ENCODE data around the gene AUTS2. TPM values are rescaled to one million over a fixed set of nuclear protein-coding genes. Genes with fewer than 3 reads are reported as not detected.

AUTS2 gene
- total RNA-seq, 5 donors from 2014 or later (not counting 1 experiment from before 2014, with no cell fraction given), result 10.6 to 66.2 (median 37.6) TPM

DNA sequence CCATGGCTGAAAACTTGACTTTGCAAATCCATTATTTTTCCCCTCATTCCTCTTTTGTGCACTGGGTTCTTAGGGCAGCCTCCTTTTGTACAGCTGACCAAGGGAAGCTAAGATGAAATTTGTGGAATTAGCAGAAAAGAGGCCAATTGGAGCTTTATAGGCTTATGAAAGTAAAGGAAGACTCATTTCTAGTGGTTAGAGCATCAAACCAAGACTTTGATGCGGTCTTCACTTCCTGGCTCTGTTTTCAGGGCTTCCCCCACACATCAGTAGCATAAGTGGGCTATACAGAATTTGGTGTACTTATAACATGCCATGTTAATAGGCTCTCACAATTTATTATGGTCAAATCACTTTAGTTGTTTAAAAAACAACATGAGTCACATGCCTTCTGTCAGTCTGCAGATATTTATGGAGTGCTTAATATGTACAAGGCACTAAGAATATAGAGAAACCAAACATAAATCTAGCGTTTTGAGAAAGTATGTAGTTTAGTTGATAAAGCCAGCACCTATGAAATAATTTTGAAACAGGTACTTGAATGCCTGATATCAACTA lies 5.7 kb downstream of the AUTS2 start:
- no peak overlapping the region for H3K27ac ChIP-seq (ENCODE audit: low read length)
- no peaks in the 10 kb centered on the region for H3K36me3 ChIP-seq (ENCODE audit: control insufficient read depth in 2 of 2, extremely low read depth in 1 of 2, insufficient read depth in 1 of 2, low read length in 1 of 2)
- ATAC-seq (replicated peaks in 1 of 4) (peak; percentile 52 to 97 (median 88)), DNase-seq (peak in 12 of 35 experiments; percentile 7 to 74 (median 23))
- peaks cover 7 to 15% (median 11%) of the 10 kb centered on the region in 3 donors for H3K4me1 Mint-ChIP-seq
- WGBS (ENCODE audit: insufficient coverage), result no CpG with 5 or more reads among the region's 2 CpGs
- H3K4me3 Mint-ChIP-seq, result no peak overlapping the region
- H3K36me3 Mint-ChIP-seq, result no peaks in the 10 kb centered on the region
- POLR2A ChIA-PET, result interaction anchor here in 1 of 2 donors (0.6 kb wide), 1 partner anchor 1111 kb away, joined by 3 read pairs; no protein-coding TSS in a partner anchor
- CTCF ChIA-PET, result no interaction called here
- peaks cover 2 to 21% of the 10 kb centered on the region in 2 experiments for H3K27me3 ChIP-seq (replicated peaks in 1 of 2; ENCODE audit: control insufficient read depth in 2 of 2, extremely low read depth in 1 of 2, insufficient read depth in 2 of 2, low read length in 1 of 2)
- H3K27me3 Mint-ChIP-seq, result peaks cover 18 to 24% of the 10 kb centered on the region in 2 donors
- H3K27ac Mint-ChIP-seq, result no peak overlapping the region
- H3K9me3 Mint-ChIP-seq, result no peaks in the 10 kb centered on the region
- H3K4me1 ChIP-seq (ENCODE audit: control insufficient read depth in 1 of 2, extremely low read depth in 1 of 2, insufficient read depth in 2 of 2, low read length in 2 of 2), result peaks cover 25 to 27% of the 10 kb centered on the region in 2 experiments
- no peak overlapping the region for H3K4me3 ChIP-seq (ENCODE audit: control insufficient read depth in 1 of 2, extremely low read depth in 1 of 2, low read length in 1 of 2)
- no peaks in the 10 kb centered on the region for H3K9me3 ChIP-seq

DNA sequence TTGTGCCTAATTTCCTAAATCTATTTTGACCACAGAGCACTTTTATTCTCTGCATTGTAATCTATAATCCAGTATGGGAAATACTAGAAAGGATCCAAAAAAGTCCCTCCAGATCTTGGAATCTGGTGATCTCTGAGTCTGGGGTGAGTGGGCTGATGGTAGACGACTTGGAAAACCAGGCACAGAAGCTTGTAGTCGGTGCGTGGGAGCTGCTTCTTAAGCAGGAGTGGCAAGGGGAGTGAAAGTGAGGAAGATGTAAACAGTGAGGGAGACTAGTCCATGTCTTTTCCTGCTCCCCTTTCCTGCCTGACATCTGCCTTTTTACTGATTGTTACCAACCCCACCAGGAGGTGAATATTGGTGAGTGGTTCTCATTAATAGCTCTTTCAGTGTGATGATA lies 6.8 kb downstream of the AUTS2 start:
- H3K9me3 ChIP-seq, result no peaks in the 10 kb centered on the region
- ChIA-PET POLR2A (no interaction called here), CTCF (interaction anchor here in 1 of 2 donors (0.6 kb wide), 1 partner anchor 579 kb away, joined by 3 read pairs; no protein-coding TSS in a partner anchor)
- H3K27me3 ChIP-seq (replicated peaks in 1 of 2; ENCODE audit: control insufficient read depth in 2 of 2, extremely low read depth in 1 of 2, insufficient read depth in 2 of 2, low read length in 1 of 2), result peaks cover 2 to 12% of the 10 kb centered on the region in 2 experiments
- ATAC-seq (replicated peaks in 1 of 4), result no peak
- no peak overlapping the region for H3K27ac ChIP-seq (ENCODE audit: low read length)
- Mint-ChIP-seq H3K9me3 (no peaks in the 10 kb centered on the region), H3K4me3 (no peak overlapping the region), H3K36me3 (no peaks in the 10 kb centered on the region), H3K4me1 (peaks cover 2 to 8% (median 5%) of the 10 kb centered on the region in 3 donors), H3K27me3 (peaks cover 13 to 25% of the 10 kb centered on the region in 2 donors), H3K27ac (no peak overlapping the region)
- DNase-seq, result no peak
- 86% methylated on average over 1 of the region's 3 CpGs for WGBS (ENCODE audit: insufficient coverage)
- H3K36me3 ChIP-seq (ENCODE audit: control insufficient read depth in 2 of 2, extremely low read depth in 1 of 2, insufficient read depth in 1 of 2, low read length in 1 of 2), result no peaks in the 10 kb centered on the region
- H3K4me1 ChIP-seq (ENCODE audit: control insufficient read depth in 1 of 2, extremely low read depth in 1 of 2, insufficient read depth in 2 of 2, low read length in 2 of 2), result peaks cover 14 to 23% of the 10 kb centered on the region in 2 experiments
- no peak overlapping the region for H3K4me3 ChIP-seq (ENCODE audit: control insufficient read depth in 1 of 2, extremely low read depth in 1 of 2, low read length in 1 of 2)

DNA sequence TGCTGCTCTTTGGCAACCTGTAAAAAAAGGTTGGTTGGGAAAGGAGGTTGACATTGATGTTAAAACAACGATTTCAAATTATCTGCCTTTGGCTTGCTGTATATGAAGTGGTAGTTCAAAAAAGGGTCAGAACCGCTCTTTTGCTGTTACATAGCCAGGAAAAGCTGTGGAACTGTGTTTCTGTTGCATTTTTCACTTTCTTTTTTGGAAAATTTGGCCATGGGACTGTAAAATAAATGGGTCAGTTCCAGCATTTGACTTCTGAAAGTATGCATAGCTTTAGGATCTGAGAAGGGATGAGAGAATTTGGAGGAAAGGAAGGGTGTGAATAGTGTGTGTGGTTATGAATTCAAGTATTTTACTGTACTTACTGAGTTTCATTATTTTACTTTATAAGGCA lies 7.3 kb downstream of the AUTS2 start:
- WGBS (ENCODE audit: insufficient coverage), result 42% methylated on average over 2 of the region's 2 CpGs
- no peaks in the 10 kb centered on the region for H3K36me3 Mint-ChIP-seq
- ChIA-PET POLR2A (no interaction called here), CTCF (no interaction called here)
- DNase-seq (no peak), ATAC-seq (replicated peaks in 1 of 4) (no peak)
- Histone ChIP-seq H3K9me3 (no peaks in the 10 kb centered on the region), H3K4me1 (ENCODE audit: control insufficient read depth in 1 of 2, extremely low read depth in 1 of 2, insufficient read depth in 2 of 2, low read length in 2 of 2) (peaks cover 10 to 18% of the 10 kb centered on the region in 2 experiments), H3K27ac (ENCODE audit: low read length) (no peak overlapping the region), H3K4me3 (ENCODE audit: control insufficient read depth in 1 of 2, extremely low read depth in 1 of 2, low read length in 1 of 2) (no peak overlapping the region), H3K27me3 (replicated peaks in 1 of 2; ENCODE audit: control insufficient read depth in 2 of 2, extremely low read depth in 1 of 2, insufficient read depth in 2 of 2, low read length in 1 of 2) (peaks cover 1 to 7% of the 10 kb centered on the region in 2 experiments), H3K36me3 (ENCODE audit: control insufficient read depth in 2 of 2, extremely low read depth in 1 of 2, insufficient read depth in 1 of 2, low read length in 1 of 2) (no peaks in the 10 kb centered on the region)
- peaks cover 0 to 3% (median 2%) of the 10 kb centered on the region in 3 donors for H3K4me1 Mint-ChIP-seq
- H3K4me3 Mint-ChIP-seq, result no peak overlapping the region
- H3K27me3 Mint-ChIP-seq, result peaks cover 10 to 24% of the 10 kb centered on the region in 2 donors
- H3K27ac Mint-ChIP-seq, result no peak overlapping the region
- no peaks in the 10 kb centered on the region for H3K9me3 Mint-ChIP-seq

DNA sequence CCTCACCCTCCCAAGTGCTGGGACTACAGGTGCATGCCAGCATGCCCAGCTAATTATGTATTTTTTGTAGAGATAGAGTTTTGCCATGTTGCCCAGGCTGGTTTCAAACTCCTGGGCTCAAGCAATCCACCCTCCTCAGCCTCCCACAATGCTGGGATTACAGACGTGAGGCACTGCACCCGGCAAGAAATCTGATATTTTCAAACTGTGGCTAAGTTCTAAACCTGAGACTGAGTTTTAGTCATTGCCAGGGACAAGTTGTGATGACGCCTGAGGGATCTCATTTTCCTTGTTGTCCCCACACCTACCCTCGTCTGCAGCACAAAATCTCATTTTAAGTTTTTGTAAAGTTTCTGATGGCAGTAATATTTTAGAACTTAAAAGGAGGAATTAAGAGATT lies 9.8 kb downstream of the AUTS2 start:
- Mint-ChIP-seq H3K9me3 (no peaks in the 10 kb centered on the region), H3K27me3 (peaks cover 10 to 25% of the 10 kb centered on the region in 2 donors), H3K27ac (no peak overlapping the region), H3K4me1 (no peaks in the 10 kb centered on the region), H3K36me3 (no peaks in the 10 kb centered on the region), H3K4me3 (no peak overlapping the region)
- DNase-seq, result no peak
- ATAC-seq (replicated peaks in 1 of 4), result no peak
- Histone ChIP-seq H3K27me3 (replicated peaks in 1 of 2; ENCODE audit: control insufficient read depth in 2 of 2, extremely low read depth in 1 of 2, insufficient read depth in 2 of 2, low read length in 1 of 2) (peaks cover 0 to 4% of the 10 kb centered on the region in 2 experiments), H3K9me3 (no peaks in the 10 kb centered on the region), H3K4me1 (ENCODE audit: control insufficient read depth in 1 of 2, extremely low read depth in 1 of 2, insufficient read depth in 2 of 2, low read length in 2 of 2) (peaks cover 10 to 17% of the 10 kb centered on the region in 2 experiments), H3K4me3 (ENCODE audit: control insufficient read depth in 1 of 2, extremely low read depth in 1 of 2, low read length in 1 of 2) (no peak overlapping the region), H3K27ac (ENCODE audit: low read length) (no peak overlapping the region), H3K36me3 (ENCODE audit: control insufficient read depth in 2 of 2, extremely low read depth in 1 of 2, insufficient read depth in 1 of 2, low read length in 1 of 2) (no peaks in the 10 kb centered on the region)
- ChIA-PET POLR2A (no interaction called here), CTCF (interaction anchor here in 1 of 2 donors (0.9 kb wide), 1 partner anchor 42 kb away, joined by 3 read pairs; no protein-coding TSS in a partner anchor)
- 60% methylated on average over 1 of the region's 4 CpGs for WGBS (ENCODE audit: insufficient coverage)

DNA sequence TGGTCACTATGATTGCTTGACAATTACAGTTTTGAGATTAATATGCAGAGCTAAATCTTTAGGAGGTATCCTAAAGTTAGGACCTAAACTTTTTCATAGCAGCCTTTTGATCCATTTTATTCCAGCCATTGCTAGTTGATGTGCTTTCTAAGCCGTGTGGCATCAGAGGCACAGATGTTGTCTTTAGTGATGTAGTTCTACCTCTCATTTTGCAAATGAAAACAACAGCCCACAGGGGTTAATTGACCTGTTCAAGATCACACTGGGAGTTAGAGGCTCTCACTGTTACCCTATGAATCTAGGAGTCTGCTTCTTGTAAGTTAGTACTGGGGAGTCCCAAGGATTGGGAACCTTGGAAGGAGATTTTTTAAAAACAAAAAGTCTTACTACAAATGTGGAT lies 10.6 kb downstream of the AUTS2 start:
- H3K36me3 Mint-ChIP-seq, result no peaks in the 10 kb centered on the region
- no CpG with 5 or more reads among the region's 1 CpG for WGBS (ENCODE audit: insufficient coverage)

DNA sequence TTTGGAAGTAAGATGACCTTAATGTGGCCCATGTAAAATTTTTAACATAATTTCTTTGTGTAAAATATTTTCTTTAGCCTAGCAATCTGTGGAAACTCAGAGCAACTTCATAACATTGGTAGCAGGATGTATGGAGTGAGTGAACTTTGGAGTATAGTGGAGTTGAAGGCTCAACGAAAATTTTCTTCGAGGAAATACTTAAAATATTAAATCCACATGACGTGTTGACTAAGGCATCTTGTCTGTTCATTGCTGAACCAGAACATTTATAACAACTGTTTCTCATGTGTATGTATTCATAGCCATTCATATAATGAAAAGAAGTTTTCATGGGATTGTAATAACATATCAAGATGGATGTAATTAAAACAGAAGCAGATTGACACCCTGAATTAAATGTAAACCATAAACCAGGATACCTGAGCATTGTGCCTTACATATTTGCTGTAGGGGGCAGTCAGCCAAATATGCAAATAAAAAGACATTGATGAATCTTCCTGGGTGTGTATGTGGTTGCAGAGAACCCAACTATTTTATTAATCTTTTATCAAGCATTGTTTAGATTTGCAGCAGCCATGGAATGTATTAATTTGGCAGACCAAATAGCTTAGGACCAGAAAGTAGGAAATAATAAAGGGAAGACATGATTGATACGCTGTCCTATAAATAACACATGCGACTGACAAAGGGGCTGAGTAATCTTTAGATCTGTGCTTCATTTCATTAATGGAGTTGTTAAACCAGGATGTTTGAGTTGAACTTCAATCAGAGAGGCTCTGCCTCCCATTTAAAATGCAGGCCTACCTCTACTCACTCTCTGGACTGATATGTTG lies 11.5 kb downstream of the AUTS2 start:
- ChIA-PET POLR2A (no interaction called here), CTCF (no interaction called here)
- ATAC-seq (replicated peaks in 1 of 4), result no peak
- Mint-ChIP-seq H3K36me3 (no peaks in the 10 kb centered on the region), H3K4me1 (no peaks in the 10 kb centered on the region), H3K9me3 (no peaks in the 10 kb centered on the region), H3K27ac (no peak overlapping the region), H3K4me3 (no peak overlapping the region), H3K27me3 (peaks cover 10 to 25% of the 10 kb centered on the region in 2 donors)
- Histone ChIP-seq H3K4me3 (ENCODE audit: control insufficient read depth in 1 of 2, extremely low read depth in 1 of 2, low read length in 1 of 2) (no peak overlapping the region), H3K36me3 (ENCODE audit: control insufficient read depth in 2 of 2, extremely low read depth in 1 of 2, insufficient read depth in 1 of 2, low read length in 1 of 2) (no peaks in the 10 kb centered on the region), H3K4me1 (ENCODE audit: control insufficient read depth in 1 of 2, extremely low read depth in 1 of 2, insufficient read depth in 2 of 2, low read length in 2 of 2) (peaks cover 0 to under 1% of the 10 kb centered on the region in 2 experiments), H3K27ac (ENCODE audit: low read length) (no peak overlapping the region), H3K9me3 (no peaks in the 10 kb centered on the region), H3K27me3 (replicated peaks in 1 of 2; ENCODE audit: control insufficient read depth in 2 of 2, extremely low read depth in 1 of 2, insufficient read depth in 2 of 2, low read length in 1 of 2) (peaks cover 0 to 4% of the 10 kb centered on the region in 2 experiments)
- 70% methylated on average over 2 of the region's 5 CpGs for WGBS (ENCODE audit: insufficient coverage)
- no peak for DNase-seq

More for the DNA sequence above, 10.6 kb downstream of the AUTS2 start:
- Histone ChIP-seq H3K27ac (ENCODE audit: low read length) (no peak overlapping the region), H3K36me3 (ENCODE audit: control insufficient read depth in 2 of 2, extremely low read depth in 1 of 2, insufficient read depth in 1 of 2, low read length in 1 of 2) (no peaks in the 10 kb centered on the region), H3K9me3 (no peaks in the 10 kb centered on the region), H3K4me1 (ENCODE audit: control insufficient read depth in 1 of 2, extremely low read depth in 1 of 2, insufficient read depth in 2 of 2, low read length in 2 of 2) (peaks cover 6 to 10% of the 10 kb centered on the region in 2 experiments), H3K4me3 (ENCODE audit: control insufficient read depth in 1 of 2, extremely low read depth in 1 of 2, low read length in 1 of 2) (no peak overlapping the region), H3K27me3 (replicated peaks in 1 of 2; ENCODE audit: control insufficient read depth in 2 of 2, extremely low read depth in 1 of 2, insufficient read depth in 2 of 2, low read length in 1 of 2) (peaks cover 0 to 4% of the 10 kb centered on the region in 2 experiments)
- peaks cover 10 to 25% of the 10 kb centered on the region in 2 donors for H3K27me3 Mint-ChIP-seq
- no peaks in the 10 kb centered on the region for H3K9me3 Mint-ChIP-seq
- no peaks in the 10 kb centered on the region for H3K4me1 Mint-ChIP-seq
- ChIA-PET POLR2A (no interaction called here), CTCF (interaction anchor here in 1 of 2 donors (0.9 kb wide), 1 partner anchor 41 kb away, joined by 3 read pairs; no protein-coding TSS in a partner anchor)
- ATAC-seq (replicated peaks in 1 of 4) (no peak), DNase-seq (no peak)
- H3K4me3 Mint-ChIP-seq, result no peak overlapping the region
- no peak overlapping the region for H3K27ac Mint-ChIP-seq

Data from T-cell (primary cell).